ENCODE measurements around the gene PNPLA7.

GRCh38 chr9:137462396-137462985 is 87.7 kb downstream of the PNPLA7 start:
- TF ChIP-seq CTCF (IDR thresholded peaks at IDR 0.05) (no peak), EP300 (IDR thresholded peaks at IDR 0.05; ENCODE audit: low read depth) (no peak)

Data from transverse colon (tissue), 3 donors.